ENCODE results near the gene C12orf43. TPM values are rescaled to one million over a fixed set of nuclear protein-coding genes. Genes with fewer than 3 reads are reported as not detected.
"Not testable (repeated sequence)": the region's sequence is repeated elsewhere in the genome, so short reads cannot be mapped to it uniquely, and the experiment has no call there.

C12orf43 gene
- total and polyA plus RNA-seq, 3 donors from 2014 or later = 14.3 to 16.5 (median 15.9) TPM

- no peaks in the 10 kb centered on the region for H3K9me3 ChIP-seq
- H3K36me3 ChIP-seq (ENCODE audit: low read depth, missing control alignments) = no peaks in the 10 kb centered on the region
- peaks cover 7% of the 10 kb centered on the region for H3K4me1 ChIP-seq
- H3K27me3 ChIP-seq = no peaks in the 10 kb centered on the region
- intact Hi-C loops (cut with DNase I; ENCODE audit: low total_unique reads) = no loop called here
- TF ChIP-seq POLR2A (IDR thresholded peaks at IDR 0.05) = no peak
- no peak for TF ChIP-seq CTCF (IDR thresholded peaks at IDR 0.05)
- no peak for DNase-seq
- H3K4me3 ChIP-seq = no peak overlapping the region
- H3K27ac ChIP-seq = no peak overlapping the region
- 63 to 66% methylated on average over 9 of the region's 9 CpGs for WGBS, 2 donors
Measured at GRCh38 chr12:121057794-121058193, 41.5 kb upstream of the C12orf43 start.

- Histone ChIP-seq H3K4me3 (no peak overlapping the region), H3K27me3 (no peaks in the 10 kb centered on the region), H3K36me3 (ENCODE audit: low read depth, missing control alignments) (no peaks in the 10 kb centered on the region), H3K4me1 (no peaks in the 10 kb centered on the region), H3K27ac (no peak overlapping the region), H3K9me3 (no peaks in the 10 kb centered on the region)
- no peak for DNase-seq
- intact Hi-C loops (cut with DNase I; ENCODE audit: low total_unique reads) = no loop called here
- WGBS, 2 donors = 91 to 93% methylated on average over 11 of the region's 11 CpGs
- no peak for TF ChIP-seq POLR2A (IDR thresholded peaks at IDR 0.05)
- TF ChIP-seq CTCF (IDR thresholded peaks at IDR 0.05) = no peak
Measured at GRCh38 chr12:121053706-121054105, 37.4 kb upstream of the C12orf43 start.

- H3K4me3 ChIP-seq = no peak overlapping the region
- TF ChIP-seq CTCF (IDR thresholded peaks at IDR 0.05) (no peak), POLR2A (IDR thresholded peaks at IDR 0.05) (no peak)
- DNase-seq = no peak
- intact Hi-C loops (cut with DNase I; ENCODE audit: low total_unique reads) = no loop called here
- H3K9me3 ChIP-seq = no peaks in the 10 kb centered on the region
- H3K27ac ChIP-seq = no peak overlapping the region
- no peaks in the 10 kb centered on the region for H3K4me1 ChIP-seq
- no peaks in the 10 kb centered on the region for H3K36me3 ChIP-seq (ENCODE audit: low read depth, missing control alignments)
- 64 to 79% methylated on average over 2 of the region's 2 CpGs for WGBS, 2 donors
- H3K27me3 ChIP-seq = no peaks in the 10 kb centered on the region
Measured at GRCh38 chr12:121050725-121051124, 34.4 kb upstream of the C12orf43 start.

- no peaks in the 10 kb centered on the region for H3K27me3 ChIP-seq
- intact Hi-C loops (cut with DNase I; ENCODE audit: low total_unique reads) = no loop called here
- H3K27ac ChIP-seq = no peak overlapping the region
- no peak overlapping the region for H3K4me3 ChIP-seq
- no peaks in the 10 kb centered on the region for H3K9me3 ChIP-seq
- 55 to 74% methylated on average over 7 of the region's 7 CpGs for WGBS, 2 donors
- no peaks in the 10 kb centered on the region for H3K36me3 ChIP-seq (ENCODE audit: low read depth, missing control alignments)
- DNase-seq = no peak
- TF ChIP-seq CTCF (IDR thresholded peaks at IDR 0.05) (no peak), POLR2A (IDR thresholded peaks at IDR 0.05) (no peak)
- H3K4me1 ChIP-seq = no peaks in the 10 kb centered on the region
Measured at GRCh38 chr12:121048442-121048841, 32.2 kb upstream of the C12orf43 start.

- H3K27ac ChIP-seq; H3K36me3 ChIP-seq (ENCODE audit: low read depth, missing control alignments); H3K4me1 ChIP-seq; intact Hi-C loops (cut with DNase I; ENCODE audit: low total_unique reads); H3K9me3 ChIP-seq; DNase-seq; H3K27me3 ChIP-seq; H3K4me3 ChIP-seq: not testable (repeated sequence)
- 83 to 85% methylated on average over 12 of the region's 12 CpGs for WGBS, 2 donors
Measured at GRCh38 chr12:121047400-121047799, 31.1 kb upstream of the C12orf43 start.
